ENCODE measurements around the gene SAXO2.
"Not testable (repeated sequence)": the region's sequence is repeated elsewhere in the genome, so short reads cannot be mapped to it uniquely, and the experiment has no call there.

SAXO2 gene

DNA sequence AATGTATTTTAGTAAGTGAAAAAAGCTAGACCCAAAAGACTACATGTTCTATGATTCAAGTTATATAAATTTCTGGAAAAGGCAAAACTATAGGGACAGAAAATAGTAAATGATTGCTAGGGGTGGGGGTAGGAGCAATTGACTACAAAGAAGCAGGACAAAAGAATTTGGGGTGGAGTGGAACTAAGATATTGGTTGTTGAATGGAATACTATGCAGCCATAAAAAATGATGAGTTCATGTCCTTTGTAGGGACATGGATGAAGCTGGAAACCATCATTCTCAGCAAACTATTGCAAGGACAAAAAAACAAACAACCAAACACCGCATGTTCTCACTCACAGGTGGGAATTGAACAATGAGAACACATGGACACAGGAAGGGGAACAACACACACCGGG, 25.6 kb downstream of the SAXO2 start:
- not testable (repeated sequence) for DNase-seq

- DNase-seq, result no peak
Observed at GRCh38 chr15:82292271-82292670, 29.7 kb downstream of the SAXO2 start.

DNA sequence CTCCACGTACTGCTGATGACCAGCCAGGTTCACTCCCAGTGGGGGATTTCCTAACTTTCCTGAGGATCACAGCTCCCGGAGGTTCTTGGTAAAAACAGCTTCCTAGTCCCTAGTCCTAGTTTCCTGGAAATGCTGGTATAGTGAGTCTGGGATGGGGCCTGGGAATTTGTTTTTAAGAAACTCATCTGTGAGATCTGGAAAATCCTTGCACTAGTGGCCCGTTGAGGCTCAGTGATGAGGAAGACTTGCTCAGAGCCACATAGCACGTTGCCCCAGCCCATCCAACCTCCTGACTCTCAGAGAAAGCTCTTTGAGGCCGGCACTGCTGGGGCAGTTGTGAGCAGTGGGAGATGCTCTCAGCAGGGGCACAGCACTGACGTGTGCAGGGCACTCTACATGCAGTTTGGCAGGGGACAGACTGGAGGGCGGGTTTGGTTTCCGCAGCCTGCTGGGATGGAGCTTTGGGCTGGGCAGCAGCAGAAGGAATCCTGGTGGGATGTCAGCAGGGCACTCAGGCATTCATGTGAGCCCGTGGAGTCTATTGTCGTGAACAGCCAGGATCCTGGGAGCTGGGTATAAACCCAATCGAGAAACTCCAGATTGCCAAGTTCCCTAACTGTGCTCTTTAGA, 31.6 kb downstream of the SAXO2 start:
- no peak for DNase-seq

- no peak for DNase-seq
Observed at GRCh38 chr15:82297546-82297945, 34.9 kb downstream of the SAXO2 start.

GRCh38 chr15:82298032-82298431, 35.4 kb downstream of the SAXO2 start:
- no peak for DNase-seq

- peak; percentile 34 to 39 for DNase-seq
Observed at GRCh38 chr15:82298520-82298919, 35.9 kb downstream of the SAXO2 start.

DNA sequence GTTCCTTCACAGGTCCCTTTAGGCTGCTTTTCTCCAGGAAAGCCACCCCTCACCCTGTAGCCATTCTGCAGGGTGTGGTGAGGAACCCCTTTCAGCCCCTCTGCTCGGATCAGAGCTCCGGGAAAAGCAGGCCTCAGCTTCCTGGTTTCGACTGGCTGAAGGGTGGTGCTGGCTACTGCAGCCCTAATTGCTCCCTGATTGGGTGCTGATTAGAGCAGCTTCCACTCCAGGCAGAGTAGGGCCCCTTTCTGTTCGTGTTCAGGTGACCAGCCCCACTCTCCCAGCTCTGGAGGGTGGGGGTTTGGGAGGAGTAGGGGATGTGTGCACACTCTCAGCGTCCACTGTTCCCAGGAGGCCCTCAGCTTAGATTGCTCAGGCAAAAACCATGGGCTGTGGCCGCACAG, 36.9 kb downstream of the SAXO2 start:
- not testable (repeated sequence) for DNase-seq

DNA sequence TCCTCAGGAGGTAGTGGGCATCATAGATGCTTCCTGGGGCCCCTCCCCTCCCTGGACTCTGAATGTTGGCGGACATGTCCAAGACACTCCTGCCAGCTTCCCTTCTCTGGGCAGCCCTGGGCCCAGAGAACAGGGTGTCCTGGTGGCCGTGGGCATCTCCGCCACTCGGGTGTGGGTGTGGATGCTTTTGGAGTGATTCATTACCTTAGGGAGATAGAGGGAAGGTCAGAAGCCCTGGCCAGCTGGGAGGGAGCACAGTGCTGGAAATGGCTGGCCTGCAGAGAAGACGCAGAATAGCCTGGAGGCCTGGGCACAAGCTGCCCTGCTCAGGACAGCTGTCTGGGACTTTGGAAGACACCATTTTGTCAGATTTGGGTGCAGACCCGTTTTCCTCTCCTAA, 37.7 kb downstream of the SAXO2 start:
- not testable (repeated sequence) for DNase-seq

DNA sequence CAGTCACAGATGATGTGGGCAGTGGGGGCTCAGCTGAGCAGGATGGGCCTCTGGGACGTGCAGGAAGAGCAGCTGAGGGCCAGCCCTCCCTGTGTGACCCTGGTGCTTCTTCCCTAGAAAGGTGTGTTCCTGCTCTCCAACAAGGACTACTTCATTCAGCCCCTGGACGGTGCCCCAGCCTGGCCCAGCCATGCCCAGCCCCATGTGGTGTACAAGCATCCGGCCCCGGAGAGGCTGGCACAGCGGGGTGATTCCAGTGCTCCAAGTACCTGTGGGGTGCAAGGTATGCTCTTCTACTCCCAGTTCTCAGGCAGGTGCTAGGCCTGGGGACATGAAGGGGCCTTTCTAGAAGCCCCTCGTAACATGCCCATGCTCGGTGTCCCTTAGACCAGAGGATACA, 38.3 kb downstream of the SAXO2 start:
- no peak for DNase-seq

GRCh38 chr15:82301296-82302016, 38.8 kb downstream of the SAXO2 start:
- DNase-seq, result no peak

- DNase-seq, result no peak
Observed at GRCh38 chr15:82303956-82304777, 41.5 kb downstream of the SAXO2 start.

- DNase-seq, result no peak
Observed at GRCh38 chr15:82304778-82305090, 42.1 kb downstream of the SAXO2 start.

DNA sequence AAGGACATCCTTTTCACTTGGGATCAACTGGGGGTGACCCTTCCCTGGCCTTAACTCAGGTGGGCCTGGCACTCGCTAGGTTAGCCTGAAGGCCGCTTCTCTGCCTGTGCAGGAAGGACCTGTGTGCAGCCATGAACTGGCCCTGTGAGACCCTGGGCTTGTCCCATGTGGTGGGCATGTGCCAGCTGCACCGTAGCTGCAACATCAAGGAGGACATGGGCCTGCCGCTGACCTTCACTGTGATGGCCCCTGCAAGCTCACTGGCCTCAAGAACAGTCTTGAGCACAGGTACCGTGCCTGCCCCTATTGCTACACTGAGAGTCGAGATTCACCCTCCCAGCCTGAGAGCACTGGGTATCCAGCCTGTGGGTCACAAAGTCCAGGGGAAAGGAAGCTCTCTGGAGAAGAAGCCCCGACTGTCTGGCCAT, 43.0 kb downstream of the SAXO2 start:
- DNase-seq, result no peak

GRCh38 chr15:82306791-82307713, 44.4 kb downstream of the SAXO2 start:
- no peak for DNase-seq

GRCh38 chr15:82307714-82308081, 45.1 kb downstream of the SAXO2 start:
- no peak for DNase-seq

DNA sequence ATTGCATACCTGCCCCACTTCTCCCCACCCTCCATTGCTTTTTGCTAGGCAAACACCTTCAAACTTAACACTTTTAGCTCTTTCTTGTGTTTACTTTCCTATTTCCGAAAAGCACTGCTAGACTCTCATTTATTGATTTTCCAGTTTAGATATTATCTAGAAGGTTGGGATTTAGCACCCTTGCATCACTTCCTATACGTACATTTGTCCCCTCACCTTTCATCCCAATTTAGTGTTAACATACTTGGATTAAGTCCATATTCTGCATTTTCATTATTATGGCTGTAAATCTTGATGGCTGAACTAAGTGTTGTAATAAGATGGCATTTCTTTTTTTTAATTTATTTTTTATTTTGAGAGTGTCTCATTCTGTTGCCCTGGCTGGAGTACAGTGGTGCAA, 47.2 kb downstream of the SAXO2 start:
- no peak for DNase-seq

DNA sequence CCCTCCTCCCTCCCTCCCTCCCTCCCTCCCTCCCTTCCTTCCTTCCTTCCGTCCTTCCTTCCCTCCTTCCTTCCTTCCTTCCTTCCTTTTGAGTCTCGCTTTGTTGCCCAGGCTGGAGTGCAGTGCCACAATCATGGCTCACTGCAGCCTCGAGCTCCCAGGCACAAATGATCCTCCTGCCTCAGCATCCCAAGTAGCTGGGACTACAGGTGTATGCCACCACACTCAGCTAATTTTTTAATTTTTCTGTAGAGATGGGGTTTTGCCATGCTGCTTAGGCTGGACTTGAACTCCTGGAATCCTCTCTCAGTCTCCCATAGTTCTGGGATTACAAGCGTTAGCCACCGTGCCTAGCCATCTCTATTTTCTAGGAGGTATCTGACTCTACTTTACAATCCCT, 48.7 kb downstream of the SAXO2 start:
- not testable (repeated sequence) for DNase-seq

DNA sequence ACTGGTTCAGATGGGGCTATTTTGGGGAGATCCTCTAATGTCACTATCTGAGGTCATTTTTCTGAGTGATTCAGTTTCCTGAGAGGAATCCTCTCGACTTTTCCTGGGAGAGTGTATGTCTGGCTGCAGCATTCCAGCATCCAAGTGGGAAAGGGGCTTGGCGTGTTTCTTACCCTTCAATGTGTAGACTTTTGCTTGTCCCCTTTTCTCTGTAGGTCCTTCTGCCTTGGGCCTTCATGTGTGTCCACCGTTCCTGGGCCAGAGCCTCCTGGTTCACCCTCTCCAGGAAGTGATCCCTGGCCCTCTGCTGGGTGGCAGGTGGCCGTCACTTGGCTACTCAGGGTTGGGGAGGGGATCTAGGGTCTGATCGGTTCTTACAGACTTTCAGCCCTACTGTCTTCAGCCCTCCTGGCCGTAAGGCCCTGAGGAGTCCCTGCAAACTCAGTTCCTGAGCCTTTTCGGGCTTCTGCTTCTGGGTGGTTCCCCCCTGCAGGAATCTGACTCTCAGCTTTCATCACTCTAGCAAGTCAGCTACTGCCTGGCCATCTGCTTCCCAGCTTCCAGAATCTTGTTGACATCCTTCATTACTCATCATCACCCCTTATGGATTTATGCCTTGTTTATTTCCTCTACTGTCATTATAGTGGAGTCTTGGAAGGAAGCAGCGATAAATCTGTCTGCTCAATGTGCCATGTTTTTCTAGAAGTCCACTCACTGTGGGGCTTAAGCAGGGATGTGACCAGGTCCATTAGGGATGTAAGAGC, 50.1 kb downstream of the SAXO2 start:
- no peak for DNase-seq

- no peak for DNase-seq
Observed at GRCh38 chr15:82313446-82313845, 50.8 kb downstream of the SAXO2 start.

DNA sequence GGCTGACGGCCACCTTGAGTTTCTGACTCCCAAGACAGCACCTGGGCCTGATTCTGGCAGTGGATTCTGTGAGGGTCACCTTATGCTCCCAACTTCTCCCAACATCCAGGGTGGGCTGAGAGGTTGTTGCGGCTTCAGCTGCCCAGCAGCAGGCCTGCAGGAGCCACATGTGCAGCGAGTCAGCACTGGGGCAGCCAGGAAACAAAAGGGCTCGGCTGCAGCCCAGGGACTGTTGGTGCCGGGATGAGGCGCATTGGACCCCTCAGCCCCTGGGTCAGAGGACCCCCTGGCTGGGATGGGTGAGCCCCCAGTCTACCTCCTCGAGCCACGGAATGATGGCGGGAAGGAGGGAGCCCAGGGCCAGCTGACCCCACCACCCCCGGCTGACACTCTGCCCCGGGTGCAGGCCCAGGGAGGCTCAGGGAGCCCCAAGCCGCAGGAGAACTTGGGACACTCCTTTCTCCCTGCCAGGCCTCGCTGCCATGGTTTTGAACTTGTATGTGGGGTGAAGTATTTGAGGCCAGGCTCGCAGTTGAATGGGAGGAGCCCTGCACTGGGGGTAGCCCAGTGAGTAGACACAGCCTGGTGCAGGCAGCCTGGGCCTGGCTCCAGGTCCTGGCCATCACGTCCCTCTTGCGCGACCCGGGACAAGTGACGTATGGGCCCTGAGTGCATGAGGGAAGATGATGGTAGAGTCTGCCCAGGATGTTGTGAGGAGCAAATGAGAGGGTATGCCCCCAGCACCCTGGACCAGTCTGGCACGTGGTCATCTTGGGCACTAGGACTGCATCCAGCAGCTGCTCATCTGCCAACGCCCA, 51.5 kb downstream of the SAXO2 start:
- DNase-seq, result not testable (repeated sequence)

Data from stimulated activated CD4-positive, alpha-beta T cell treated with anti-CD3 and anti-CD28 coated beads, Interleukin-4, amount 100 ng/mL, for 4 hours (primary cell).